ENCODE results near the gene POU2F1.

DNA sequence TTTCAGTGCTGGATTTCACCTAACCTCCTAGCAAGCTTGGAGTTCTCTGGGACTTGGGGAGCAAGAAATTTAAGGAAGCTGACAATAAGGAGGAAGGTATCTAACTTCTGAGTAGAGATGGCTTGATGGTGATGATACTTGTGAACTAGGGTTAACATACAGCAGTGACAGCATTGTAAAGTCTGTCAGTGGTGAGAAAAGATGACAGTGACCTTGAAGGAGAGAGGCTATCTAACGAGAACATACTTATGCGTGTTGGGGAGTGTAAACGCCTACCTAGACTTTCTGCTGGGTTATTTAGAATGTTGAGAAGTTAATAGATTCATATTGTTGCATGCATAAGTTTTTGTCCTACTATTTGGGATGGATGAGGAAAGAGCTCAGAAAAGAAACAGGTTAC is 16.3 kb downstream of the POU2F1 start:
- TF ChIP-seq ZNF704 (tag by site-specific recombination; IDR thresholded peaks at IDR 0.05) (no peak), ZNF239 (tag by site-specific recombination; IDR thresholded peaks at IDR 0.05) (no peak), ZNF302 (tag by site-specific recombination; IDR thresholded peaks at IDR 0.05; ENCODE audit: low read depth) (no peak), KLF16 (tag by site-specific recombination; IDR thresholded peaks at IDR 0.05) (no peak)
- TF ChIP-seq, protein P1, sequence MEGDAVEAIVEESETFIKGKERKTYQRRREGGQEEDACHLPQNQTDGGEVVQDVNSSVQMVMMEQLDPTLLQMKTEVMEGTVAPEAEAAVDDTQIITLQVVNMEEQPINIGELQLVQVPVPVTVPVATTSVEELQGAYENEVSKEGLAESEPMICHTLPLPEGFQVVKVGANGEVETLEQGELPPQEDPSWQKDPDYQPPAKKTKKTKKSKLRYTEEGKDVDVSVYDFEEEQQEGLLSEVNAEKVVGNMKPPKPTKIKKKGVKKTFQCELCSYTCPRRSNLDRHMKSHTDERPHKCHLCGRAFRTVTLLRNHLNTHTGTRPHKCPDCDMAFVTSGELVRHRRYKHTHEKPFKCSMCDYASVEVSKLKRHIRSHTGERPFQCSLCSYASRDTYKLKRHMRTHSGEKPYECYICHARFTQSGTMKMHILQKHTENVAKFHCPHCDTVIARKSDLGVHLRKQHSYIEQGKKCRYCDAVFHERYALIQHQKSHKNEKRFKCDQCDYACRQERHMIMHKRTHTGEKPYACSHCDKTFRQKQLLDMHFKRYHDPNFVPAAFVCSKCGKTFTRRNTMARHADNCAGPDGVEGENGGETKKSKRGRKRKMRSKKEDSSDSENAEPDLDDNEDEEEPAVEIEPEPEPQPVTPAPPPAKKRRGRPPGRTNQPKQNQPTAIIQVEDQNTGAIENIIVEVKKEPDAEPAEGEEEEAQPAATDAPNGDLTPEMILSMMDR (tag by site-specific recombination; IDR thresholded peaks at IDR 0.05): no peak

Measured in HEK293 (cell line).